ENCODE data around the gene PCDHGA5. TPM values are rescaled to one million over a fixed set of nuclear protein-coding genes. Genes with fewer than 3 reads are reported as not detected.
"Not testable (repeated sequence)": the region's sequence is repeated elsewhere in the genome, so short reads cannot be mapped to it uniquely, and the experiment has no call there.

PCDHGA5 gene
- total RNA-seq, 4 donors from 2014 or later = 0.51 to 3.4 (median 1.6) TPM

DNA sequence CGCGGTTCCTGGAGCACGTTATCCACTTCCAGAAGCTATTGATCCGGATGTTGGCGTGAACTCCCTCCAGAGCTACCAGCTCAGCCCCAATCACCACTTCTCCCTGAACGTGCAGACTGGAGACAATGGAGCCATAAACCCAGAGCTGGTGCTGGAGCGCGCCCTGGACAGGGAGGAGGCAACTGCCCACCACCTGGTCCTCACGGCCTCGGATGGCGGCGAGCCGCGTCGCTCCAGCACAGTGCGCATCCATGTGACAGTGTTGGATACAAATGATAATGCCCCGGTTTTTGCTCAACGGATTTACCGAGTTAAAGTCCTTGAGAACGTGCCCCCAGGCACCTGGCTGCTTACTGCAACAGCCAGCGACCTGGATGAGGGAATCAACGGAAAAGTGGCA lies 39.4 kb downstream of the PCDHGA5 start:
- DNase-seq (ENCODE audit: low spot score in 2 of 2) = no peak
- TF ChIP-seq, protein P1, sequence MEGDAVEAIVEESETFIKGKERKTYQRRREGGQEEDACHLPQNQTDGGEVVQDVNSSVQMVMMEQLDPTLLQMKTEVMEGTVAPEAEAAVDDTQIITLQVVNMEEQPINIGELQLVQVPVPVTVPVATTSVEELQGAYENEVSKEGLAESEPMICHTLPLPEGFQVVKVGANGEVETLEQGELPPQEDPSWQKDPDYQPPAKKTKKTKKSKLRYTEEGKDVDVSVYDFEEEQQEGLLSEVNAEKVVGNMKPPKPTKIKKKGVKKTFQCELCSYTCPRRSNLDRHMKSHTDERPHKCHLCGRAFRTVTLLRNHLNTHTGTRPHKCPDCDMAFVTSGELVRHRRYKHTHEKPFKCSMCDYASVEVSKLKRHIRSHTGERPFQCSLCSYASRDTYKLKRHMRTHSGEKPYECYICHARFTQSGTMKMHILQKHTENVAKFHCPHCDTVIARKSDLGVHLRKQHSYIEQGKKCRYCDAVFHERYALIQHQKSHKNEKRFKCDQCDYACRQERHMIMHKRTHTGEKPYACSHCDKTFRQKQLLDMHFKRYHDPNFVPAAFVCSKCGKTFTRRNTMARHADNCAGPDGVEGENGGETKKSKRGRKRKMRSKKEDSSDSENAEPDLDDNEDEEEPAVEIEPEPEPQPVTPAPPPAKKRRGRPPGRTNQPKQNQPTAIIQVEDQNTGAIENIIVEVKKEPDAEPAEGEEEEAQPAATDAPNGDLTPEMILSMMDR (IDR thresholded peaks at IDR 0.05) = no peak
- no peak for TF ChIP-seq POLR2A (IDR thresholded peaks at IDR 0.05)
- no peak overlapping the region for H3K4me3 ChIP-seq (ENCODE audit: low read depth, poor library complexity, severe bottlenecking)
- 32 to 35% methylated on average over 22 of the region's 22 CpGs for WGBS, 2 donors
- intact Hi-C loops (cut with DNase I; ENCODE audit: low total_unique reads) = no loop called here

DNA sequence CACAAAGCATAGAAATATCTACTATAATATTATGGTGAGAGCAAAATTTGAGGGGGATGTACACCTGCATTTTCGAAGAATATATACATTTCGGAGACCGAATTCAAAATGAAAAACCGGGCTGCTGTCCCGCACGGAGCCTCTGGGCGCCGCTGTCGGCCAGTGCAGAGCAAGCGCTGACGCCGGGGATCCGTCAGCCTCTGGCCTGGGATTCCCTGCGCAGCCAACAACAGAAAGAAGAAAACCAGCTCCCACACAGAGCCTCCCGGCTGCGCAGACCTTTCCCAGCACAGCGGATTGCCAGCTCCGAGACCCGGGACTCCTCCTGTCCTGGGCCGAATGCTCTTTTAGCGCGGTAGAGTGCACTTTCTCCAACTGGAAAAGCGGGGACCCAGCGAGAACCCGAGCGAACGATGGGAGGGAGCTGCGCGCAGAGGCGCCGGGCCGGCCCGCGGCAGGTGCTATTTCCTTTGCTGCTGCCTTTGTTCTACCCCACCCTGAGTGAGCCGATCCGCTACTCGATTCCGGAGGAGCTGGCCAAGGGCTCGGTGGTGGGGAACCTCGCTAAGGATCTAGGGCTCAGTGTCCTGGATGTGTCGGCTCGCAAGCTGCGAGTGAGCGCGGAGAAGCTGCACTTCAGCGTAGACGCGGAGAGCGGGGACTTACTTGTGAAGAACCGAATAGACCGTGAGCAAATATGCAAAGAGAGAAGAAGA lies 44.0 kb downstream of the PCDHGA5 start, which contains the start of gene PCDHGB6:
Gene PCDHGB6 (plus strand): TSS at position 232 of the 716 bp plus-strand sequence. CDS start 182 bp downstream, at position 414.
- DNase-seq (ENCODE audit: low spot score in 2 of 2); H3K4me3 ChIP-seq (ENCODE audit: low read depth, poor library complexity, severe bottlenecking); intact Hi-C loops (cut with DNase I; ENCODE audit: low total_unique reads): not testable (repeated sequence)
- WGBS, 2 donors = 13 to 18% methylated on average over 35 to 39 of the region's 51 CpGs

DNA sequence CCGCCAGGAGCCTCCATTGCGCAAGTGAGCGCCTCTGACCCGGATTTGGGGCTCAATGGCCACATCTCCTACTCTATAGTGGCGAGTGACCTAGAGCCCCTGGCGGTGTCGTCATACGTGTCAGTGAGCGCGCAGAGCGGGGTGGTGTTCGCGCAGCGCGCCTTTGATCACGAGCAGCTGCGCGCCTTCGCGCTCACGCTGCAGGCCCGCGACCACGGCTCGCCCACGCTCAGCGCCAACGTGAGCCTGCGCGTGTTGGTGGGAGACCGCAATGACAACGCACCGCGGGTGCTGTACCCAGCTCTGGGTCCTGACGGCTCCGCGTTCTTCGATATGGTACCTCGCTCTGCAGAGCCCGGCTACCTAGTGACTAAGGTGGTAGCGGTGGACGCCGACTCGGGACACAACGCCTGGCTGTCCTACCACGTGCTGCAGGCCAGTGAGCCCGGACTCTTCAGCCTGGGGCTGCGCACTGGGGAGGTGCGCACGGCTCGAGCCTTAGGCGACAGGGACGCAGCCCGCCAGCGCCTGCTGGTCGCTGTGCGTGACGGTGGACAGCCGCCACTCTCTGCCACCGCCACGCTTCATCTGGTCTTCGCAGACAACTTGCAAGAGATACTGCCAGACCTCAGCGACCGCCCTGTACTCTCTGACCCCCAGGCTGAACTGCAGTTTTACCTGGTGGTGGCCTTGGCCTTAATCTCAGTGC lies 45.8 kb downstream of the PCDHGA5 start:
- H3K4me3 ChIP-seq (ENCODE audit: low read depth, poor library complexity, severe bottlenecking) = no peak overlapping the region
- TF ChIP-seq, protein P1 (IDR thresholded peaks at IDR 0.05) = no peak
- no peak for TF ChIP-seq POLR2A (IDR thresholded peaks at IDR 0.05)
- intact Hi-C loops (cut with DNase I; ENCODE audit: low total_unique reads) = loop anchor here (10.0 kb wide), 1 partner anchor 145 kb away; no protein-coding TSS in a partner anchor
- DNase-seq (ENCODE audit: low spot score in 2 of 2) = no peak
- 24 to 28% methylated on average over 28 to 38 of the region's 64 CpGs for WGBS, 2 donors

DNA sequence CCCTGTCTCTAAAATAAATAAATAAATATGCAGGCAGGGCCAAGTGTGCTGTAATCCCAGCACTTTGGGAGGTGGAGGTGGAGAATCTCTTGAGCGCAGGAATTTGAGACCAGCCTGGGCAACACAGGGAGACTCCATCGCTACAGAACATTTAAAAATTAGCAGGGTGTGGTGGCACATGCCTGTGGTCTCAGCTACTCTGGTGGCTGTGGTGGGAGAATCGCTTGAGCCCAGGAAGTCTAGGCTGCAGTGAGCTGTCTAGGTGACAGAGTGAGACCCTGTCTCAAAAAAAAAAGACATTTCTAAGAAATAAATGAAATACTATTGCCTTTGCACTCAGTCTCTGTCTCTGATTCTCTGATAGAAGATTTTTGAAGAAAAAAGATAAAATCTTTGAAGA lies 47.6 kb downstream of the PCDHGA5 start:
- intact Hi-C loops (cut with DNase I; ENCODE audit: low total_unique reads) = loop anchor here (10.0 kb wide), 1 partner anchor 143 kb away; no protein-coding TSS in a partner anchor
- no peak overlapping the region for H3K4me3 ChIP-seq (ENCODE audit: low read depth, poor library complexity, severe bottlenecking)
- 67 to 69% methylated on average over 3 of the region's 3 CpGs for WGBS, 2 donors

DNA sequence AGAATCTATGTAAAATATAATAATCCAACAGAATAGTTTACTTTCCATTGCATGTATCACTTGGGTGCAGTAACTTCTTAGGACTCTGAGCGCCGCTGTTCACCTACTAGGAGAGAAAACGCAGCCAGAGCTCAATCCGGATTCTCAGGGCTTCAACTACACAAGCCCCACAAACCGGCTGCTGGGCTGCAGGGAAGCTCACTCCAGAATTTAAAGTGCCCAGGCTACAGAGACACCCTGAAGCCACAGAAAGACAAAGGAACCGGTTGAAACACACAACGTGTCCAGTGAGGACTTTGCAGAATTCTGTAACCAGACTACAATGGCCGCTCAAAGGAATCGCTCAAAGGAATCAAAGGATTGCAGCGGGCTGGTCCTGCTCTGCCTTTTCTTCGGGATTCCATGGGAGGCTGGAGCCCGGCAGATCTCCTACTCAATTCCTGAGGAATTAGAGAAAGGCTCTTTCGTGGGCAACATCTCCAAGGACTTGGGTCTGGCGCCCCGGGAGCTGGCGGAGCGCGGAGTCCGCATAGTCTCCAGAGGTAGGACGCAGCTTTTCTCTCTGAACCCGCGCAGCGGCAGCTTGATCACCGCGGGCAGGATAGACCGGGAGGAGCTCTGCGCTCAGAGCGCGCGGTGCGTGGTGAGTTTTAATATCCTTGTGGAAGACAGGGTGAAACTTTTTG lies 49.0 kb downstream of the PCDHGA5 start, which contains the start of gene PCDHGA10:
Gene PCDHGA10 (plus strand): TSS at position 134 of the 686 bp plus-strand sequence. CDS start 189 bp downstream, at position 323.
- WGBS, 2 donors = 18 to 19% methylated on average over 31 of the region's 31 CpGs
- TF ChIP-seq POLR2A (IDR thresholded peaks at IDR 0.05) = no peak
- TF ChIP-seq, protein P1 (IDR thresholded peaks at IDR 0.05) = no peak
- no peak for DNase-seq (ENCODE audit: low spot score in 2 of 2)
- intact Hi-C loops (cut with DNase I; ENCODE audit: low total_unique reads) = loop anchor here (10.0 kb wide), 1 partner anchor 142 kb away; no protein-coding TSS in a partner anchor
- H3K4me3 ChIP-seq (ENCODE audit: low read depth, poor library complexity, severe bottlenecking) = no peak within 1 kb of the TSS

More for the DNA sequence above, 47.6 kb downstream of the PCDHGA5 start:
- TF ChIP-seq POLR2A (IDR thresholded peaks at IDR 0.05) = no peak
- TF ChIP-seq, protein P1 (IDR thresholded peaks at IDR 0.05) = no peak
- DNase-seq (ENCODE audit: low spot score in 2 of 2) = no peak
